22Rv1 (cell line): ENCODE data around the gene BIN1.

Experiments
- H3K27ac ChIP-seq: fragments of 450-650 bp; 2 replicates; pipeline ENCODE4 v1.5.1; 2017
- CTCF ChIP-seq: fragments of 450-650 bp; IDR thresholded peaks from 2 replicates; pipeline ENCODE4 v1.5.1; 2017; ENCODE audit warnings: mild to moderate bottlenecking
- ZFX ChIP-seq: fragments of 450-650 bp; IDR thresholded peaks from 2 replicates; pipeline ENCODE4 v1.6.1; 2017; ENCODE audit warnings: antibody characterized with exemption, borderline replicate concordance

The BIN1 gene

DNA sequence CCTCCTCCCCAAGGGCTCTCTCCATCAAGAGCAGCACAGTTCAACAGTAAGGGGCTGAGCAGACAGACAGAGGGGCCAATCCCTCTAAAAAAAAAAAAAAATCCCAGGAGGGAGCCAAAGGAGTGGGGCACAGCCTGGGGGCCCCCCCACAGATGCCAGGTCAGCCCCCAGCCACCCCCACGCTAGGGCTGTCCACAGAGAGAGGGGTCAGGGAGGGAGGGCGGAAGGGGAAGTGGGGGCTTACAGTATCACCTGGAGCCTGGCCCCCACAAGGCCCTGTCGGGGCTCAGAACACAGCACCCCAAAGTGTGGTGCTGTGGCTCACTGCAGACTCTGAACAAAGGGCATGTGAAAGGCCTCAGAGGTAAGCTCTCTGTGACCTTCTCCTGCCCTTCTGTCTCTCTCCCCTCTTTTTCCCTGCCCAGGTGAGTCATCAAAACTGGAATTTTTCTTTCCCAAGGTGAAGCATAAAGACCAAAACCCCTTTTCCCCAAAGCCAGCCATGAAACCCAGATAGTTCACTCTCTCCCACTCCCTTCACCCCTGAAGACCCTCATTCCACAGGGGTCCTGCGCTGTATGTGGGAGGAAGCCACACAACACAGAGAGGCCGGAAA is 13.9 kb downstream of the BIN1 start:
- H3K27ac ChIP-seq = no peak overlapping the region
- no peak for TF ChIP-seq CTCF
- TF ChIP-seq ZFX = no peak

- TF ChIP-seq CTCF = no peak
- TF ChIP-seq ZFX = no peak
- H3K27ac ChIP-seq = no peak overlapping the region
Measured at GRCh38 chr2:127092306-127092705, 14.6 kb downstream of the BIN1 start.

DNA sequence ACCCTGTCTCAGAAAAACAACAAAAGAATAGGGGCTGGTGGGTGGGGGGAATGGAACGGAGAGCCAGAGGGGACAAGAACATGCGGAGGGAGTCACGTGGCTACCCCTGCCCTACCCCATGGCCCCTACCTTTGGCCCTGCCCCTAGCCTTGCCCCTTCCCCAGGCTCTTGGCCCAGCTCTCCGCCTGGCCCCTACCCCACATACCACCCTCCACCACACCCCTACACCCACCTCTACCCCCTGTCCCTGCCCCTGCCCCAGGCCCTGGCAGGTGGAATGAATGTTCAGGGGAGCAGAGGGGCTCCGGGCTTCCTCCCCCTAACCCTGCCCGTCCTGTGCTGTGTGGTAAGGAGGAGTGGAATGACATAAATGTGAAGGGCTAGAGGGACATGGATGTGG is 15.1 kb downstream of the BIN1 start:
- no peak overlapping the region for H3K27ac ChIP-seq
- TF ChIP-seq CTCF = no peak
- no peak for TF ChIP-seq ZFX

GRCh38 chr2:127091148-127091547 is 15.8 kb downstream of the BIN1 start:
- no peak for TF ChIP-seq CTCF
- TF ChIP-seq ZFX = no peak
- H3K27ac ChIP-seq = no peak overlapping the region

- H3K27ac ChIP-seq = no peak overlapping the region
- TF ChIP-seq CTCF (no peak), ZFX (no peak)
Measured at GRCh38 chr2:127090281-127091120, 16.5 kb downstream of the BIN1 start.

- no peak for TF ChIP-seq ZFX
- no peak for TF ChIP-seq CTCF
Measured at GRCh38 chr2:127089478-127090235, 17.3 kb downstream of the BIN1 start.

More at GRCh38 chr2:127089478-127090235, 17.3 kb downstream of the BIN1 start:
- H3K27ac ChIP-seq = no peak overlapping the region
